ENCODE data around the gene ITGAV.

Gene ITGAV

DNA sequence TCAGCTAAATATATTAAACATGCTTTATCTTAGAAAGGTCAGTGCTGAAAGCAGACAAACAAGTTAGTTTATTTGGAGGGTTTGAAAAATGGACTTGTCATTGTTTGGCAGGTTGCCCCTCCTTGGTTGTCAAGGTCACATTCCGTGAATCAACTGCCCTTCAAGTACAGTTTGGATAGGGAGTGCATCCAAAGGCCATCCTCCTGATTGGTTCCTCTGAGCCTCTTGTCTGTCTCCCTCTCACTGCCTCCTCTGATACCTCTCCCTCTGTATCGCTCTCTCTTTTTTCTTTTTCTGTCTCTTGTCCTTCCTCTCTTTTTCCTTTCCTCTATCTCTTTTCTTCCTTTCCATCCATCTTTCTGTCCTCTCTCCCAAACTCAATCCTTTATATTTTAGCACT, 5.4 kb downstream of the ITGAV start:
- H3K4me1 ChIP-seq (ENCODE audit: insufficient read depth, low read length) = peaks cover 37% of the 10 kb centered on the region
- no peak overlapping the region for H3K27ac ChIP-seq (ENCODE audit: low read length)

GRCh38 chr2:186599186-186599778, 9.4 kb downstream of the ITGAV start:
- Histone ChIP-seq H3K27me3 (ENCODE audit: insufficient read depth, low read length) (no peaks in the 10 kb centered on the region), H3K4me1 (ENCODE audit: insufficient read depth, low read length) (peaks cover 28% of the 10 kb centered on the region), H3K4me3 (ENCODE audit: low read length) (no peak overlapping the region), H3K9ac (ENCODE audit: low read depth, low read length) (no peak overlapping the region), H3K27ac (ENCODE audit: low read length) (no peak overlapping the region), H3K36me3 (ENCODE audit: insufficient read depth, low read depth, low read length) (peaks cover 12% of the 10 kb centered on the region; the same call in 1 of the 2 replicates), H3K9me3 (ENCODE audit: insufficient read depth, low read depth, low read length) (no peaks in the 10 kb centered on the region)

More for the DNA sequence above, 5.4 kb downstream of the ITGAV start:
- H3K36me3 ChIP-seq (ENCODE audit: insufficient read depth, low read depth, low read length) = no peaks in the 10 kb centered on the region
- no peak overlapping the region for H3K4me3 ChIP-seq (ENCODE audit: low read length)
- no peaks in the 10 kb centered on the region for H3K27me3 ChIP-seq (ENCODE audit: insufficient read depth, low read length)
- H3K9ac ChIP-seq (ENCODE audit: low read depth, low read length) = no peak overlapping the region
- no peaks in the 10 kb centered on the region for H3K9me3 ChIP-seq (ENCODE audit: insufficient read depth, low read depth, low read length)

- H3K9me3 ChIP-seq (ENCODE audit: insufficient read depth, low read depth, low read length) = no peaks in the 10 kb centered on the region
- no peak overlapping the region for H3K9ac ChIP-seq (ENCODE audit: low read depth, low read length)
- no peaks in the 10 kb centered on the region for H3K27me3 ChIP-seq (ENCODE audit: insufficient read depth, low read length)
- no peak overlapping the region for H3K4me3 ChIP-seq (ENCODE audit: low read length)
- H3K4me1 ChIP-seq (ENCODE audit: insufficient read depth, low read length) = peaks cover 19% of the 10 kb centered on the region; the same call in 1 of the 2 replicates
- peaks cover 16% of the 10 kb centered on the region for H3K36me3 ChIP-seq (ENCODE audit: insufficient read depth, low read depth, low read length)
- H3K27ac ChIP-seq (ENCODE audit: low read length) = no peak overlapping the region
Measured at GRCh38 chr2:186603286-186603685, 13.4 kb downstream of the ITGAV start.

GRCh38 chr2:186605041-186605440, 15.2 kb downstream of the ITGAV start:
- Histone ChIP-seq H3K36me3 (ENCODE audit: insufficient read depth, low read depth, low read length) (peaks cover 16% of the 10 kb centered on the region), H3K9ac (ENCODE audit: low read depth, low read length) (no peak overlapping the region), H3K27ac (ENCODE audit: low read length) (no peak overlapping the region)

DNA sequence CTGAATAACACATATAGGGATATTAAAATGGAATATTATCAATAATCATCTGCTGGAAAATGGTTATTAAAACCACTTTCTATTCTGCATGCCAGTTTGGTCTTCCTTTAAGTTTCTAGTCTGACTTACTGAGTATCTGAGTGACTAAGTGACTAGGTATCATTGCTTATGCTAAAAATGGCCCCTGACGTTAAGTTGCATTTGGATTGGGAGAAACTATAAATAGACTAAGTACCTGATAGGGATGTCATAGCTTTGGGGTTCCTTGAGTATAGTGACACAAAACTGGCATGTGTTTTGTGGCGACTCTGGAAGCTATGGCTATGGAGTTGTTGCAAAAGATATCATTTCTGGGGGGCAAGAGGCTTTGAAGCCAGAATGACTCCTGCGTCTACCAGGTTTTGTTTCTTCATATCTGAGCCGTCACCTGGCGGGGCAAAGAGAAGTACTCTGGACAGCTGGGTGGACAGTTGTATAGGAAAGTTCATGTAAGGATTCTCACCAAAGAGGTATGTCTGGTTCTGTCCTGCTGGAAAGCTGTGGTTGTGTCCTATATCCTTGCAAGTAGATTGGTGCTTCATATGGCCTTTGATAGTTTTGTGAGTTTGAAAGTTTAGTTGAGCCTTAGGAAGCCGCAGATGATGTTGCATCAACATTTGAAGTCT, 17.9 kb downstream of the ITGAV start:
- H3K4me1 ChIP-seq (ENCODE audit: insufficient read depth, low read length) = peaks cover 3% of the 10 kb centered on the region; the same call in 1 of the 2 replicates

More at GRCh38 chr2:186605041-186605440, 15.2 kb downstream of the ITGAV start:
- H3K4me3 ChIP-seq (ENCODE audit: low read length) = no peak overlapping the region
- H3K4me1 ChIP-seq (ENCODE audit: insufficient read depth, low read length) = peaks cover 6% of the 10 kb centered on the region; the same call in 1 of the 2 replicates
- no peaks in the 10 kb centered on the region for H3K27me3 ChIP-seq (ENCODE audit: insufficient read depth, low read length)
- no peaks in the 10 kb centered on the region for H3K9me3 ChIP-seq (ENCODE audit: insufficient read depth, low read depth, low read length)

GRCh38 chr2:186610785-186611184, 20.9 kb downstream of the ITGAV start:
- Histone ChIP-seq H3K9ac (ENCODE audit: low read depth, low read length) (no peak overlapping the region), H3K4me1 (ENCODE audit: insufficient read depth, low read length) (no peaks in the 10 kb centered on the region), H3K27ac (ENCODE audit: low read length) (no peak overlapping the region), H3K9me3 (ENCODE audit: insufficient read depth, low read depth, low read length) (no peaks in the 10 kb centered on the region), H3K36me3 (ENCODE audit: insufficient read depth, low read depth, low read length) (no peaks in the 10 kb centered on the region; the same call in 1 of the 2 replicates), H3K4me3 (ENCODE audit: low read length) (no peak overlapping the region), H3K27me3 (ENCODE audit: insufficient read depth, low read length) (no peaks in the 10 kb centered on the region)

More for the DNA sequence above, 17.9 kb downstream of the ITGAV start:
- H3K27me3 ChIP-seq (ENCODE audit: insufficient read depth, low read length) = no peaks in the 10 kb centered on the region
- H3K36me3 ChIP-seq (ENCODE audit: insufficient read depth, low read depth, low read length) = peaks cover 11% of the 10 kb centered on the region
- H3K9ac ChIP-seq (ENCODE audit: low read depth, low read length) = no peak overlapping the region
- no peak overlapping the region for H3K4me3 ChIP-seq (ENCODE audit: low read length)
- H3K27ac ChIP-seq (ENCODE audit: low read length) = no peak overlapping the region
- H3K9me3 ChIP-seq (ENCODE audit: insufficient read depth, low read depth, low read length) = no peaks in the 10 kb centered on the region

GRCh38 chr2:186611526-186611925, 21.7 kb downstream of the ITGAV start:
- H3K4me1 ChIP-seq (ENCODE audit: insufficient read depth, low read length) = no peaks in the 10 kb centered on the region
- H3K36me3 ChIP-seq (ENCODE audit: insufficient read depth, low read depth, low read length) = no peaks in the 10 kb centered on the region; the same call in 1 of the 2 replicates

DNA sequence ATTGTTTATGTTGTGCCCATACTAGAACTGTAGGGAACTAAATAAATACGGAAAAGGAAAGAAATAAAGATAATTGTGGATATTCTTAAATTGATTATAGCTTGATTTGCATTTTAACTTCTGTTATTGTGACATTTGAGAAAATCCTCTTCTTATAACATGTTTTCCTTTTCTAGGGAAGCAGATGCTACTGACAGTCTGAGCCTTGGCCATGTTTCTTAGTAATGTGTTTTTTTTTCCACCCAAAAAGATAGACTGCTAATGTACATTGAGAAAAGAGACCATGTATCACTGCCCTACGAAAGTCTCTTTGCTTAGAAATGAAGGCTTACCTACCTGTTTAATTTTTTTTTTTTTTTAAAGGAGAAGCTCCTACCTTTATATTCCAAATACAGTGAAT, 22.2 kb downstream of the ITGAV start:
- H3K4me1 ChIP-seq (ENCODE audit: insufficient read depth, low read length) = no peaks in the 10 kb centered on the region
- H3K4me3 ChIP-seq (ENCODE audit: low read length) = no peak overlapping the region
- no peak overlapping the region for H3K9ac ChIP-seq (ENCODE audit: low read depth, low read length)
- no peaks in the 10 kb centered on the region for H3K27me3 ChIP-seq (ENCODE audit: insufficient read depth, low read length)
- no peaks in the 10 kb centered on the region; the same call in 1 of the 2 replicates for H3K36me3 ChIP-seq (ENCODE audit: insufficient read depth, low read depth, low read length)
- H3K9me3 ChIP-seq (ENCODE audit: insufficient read depth, low read depth, low read length) = no peaks in the 10 kb centered on the region
- no peak overlapping the region for H3K27ac ChIP-seq (ENCODE audit: low read length)

More at GRCh38 chr2:186611526-186611925, 21.7 kb downstream of the ITGAV start:
- H3K27ac ChIP-seq (ENCODE audit: low read length) = no peak overlapping the region
- H3K27me3 ChIP-seq (ENCODE audit: insufficient read depth, low read length) = no peaks in the 10 kb centered on the region
- no peak overlapping the region for H3K4me3 ChIP-seq (ENCODE audit: low read length)
- no peak overlapping the region for H3K9ac ChIP-seq (ENCODE audit: low read depth, low read length)
- no peaks in the 10 kb centered on the region for H3K9me3 ChIP-seq (ENCODE audit: insufficient read depth, low read depth, low read length)

DNA sequence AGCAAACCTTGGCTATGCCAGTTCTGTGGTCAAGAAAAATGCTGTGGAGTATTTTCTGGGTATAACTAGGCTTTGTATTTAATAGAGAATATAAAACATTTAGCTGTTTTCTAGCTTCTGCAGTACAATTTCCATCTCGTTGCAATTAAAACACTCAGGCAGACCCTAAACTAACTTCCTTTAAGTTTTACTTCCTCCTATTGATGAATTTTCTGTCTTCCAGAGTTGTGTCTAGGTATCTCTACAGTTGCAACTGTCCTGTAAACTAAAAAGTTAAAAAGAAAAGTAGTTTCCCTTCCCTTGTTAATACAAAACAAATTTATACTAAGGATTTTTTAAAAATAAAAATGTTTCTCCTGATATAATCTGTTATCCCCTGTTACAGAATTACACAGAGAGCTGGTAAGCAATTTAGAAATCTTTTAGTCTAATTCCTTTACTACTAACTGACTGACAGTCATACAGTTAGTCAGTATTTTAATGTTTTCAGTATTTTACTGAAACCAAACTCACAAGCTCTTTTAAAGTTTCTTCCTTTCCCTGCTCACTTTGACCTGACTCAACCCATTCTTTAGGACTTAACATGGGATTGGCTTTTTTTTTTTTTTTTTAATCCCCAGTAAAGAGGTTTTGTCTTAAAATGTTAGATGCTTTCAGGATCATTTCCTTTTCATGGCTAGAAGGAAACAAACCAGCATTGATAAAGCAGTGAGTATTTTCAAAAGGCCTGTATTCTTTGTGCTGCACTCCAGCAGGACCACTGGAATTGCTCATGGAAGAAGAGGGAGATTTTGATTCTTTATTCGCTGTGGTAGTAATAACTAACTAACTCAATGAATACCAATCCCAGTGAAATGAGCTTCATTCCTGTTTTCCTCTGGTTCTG, 22.9 kb downstream of the ITGAV start:
- Histone ChIP-seq H3K27ac (ENCODE audit: low read length) (no peak overlapping the region), H3K27me3 (ENCODE audit: insufficient read depth, low read length) (no peaks in the 10 kb centered on the region), H3K4me1 (ENCODE audit: insufficient read depth, low read length) (no peaks in the 10 kb centered on the region), H3K4me3 (ENCODE audit: low read length) (no peak overlapping the region), H3K9me3 (ENCODE audit: insufficient read depth, low read depth, low read length) (no peaks in the 10 kb centered on the region), H3K36me3 (ENCODE audit: insufficient read depth, low read depth, low read length) (no peaks in the 10 kb centered on the region; the same call in 1 of the 2 replicates), H3K9ac (ENCODE audit: low read depth, low read length) (no peak overlapping the region)

GRCh38 chr2:186614373-186614772, 24.5 kb downstream of the ITGAV start:
- Histone ChIP-seq H3K4me3 (ENCODE audit: low read length) (no peak overlapping the region), H3K9me3 (ENCODE audit: insufficient read depth, low read depth, low read length) (no peaks in the 10 kb centered on the region), H3K36me3 (ENCODE audit: insufficient read depth, low read depth, low read length) (no peaks in the 10 kb centered on the region), H3K4me1 (ENCODE audit: insufficient read depth, low read length) (no peaks in the 10 kb centered on the region), H3K27me3 (ENCODE audit: insufficient read depth, low read length) (no peaks in the 10 kb centered on the region), H3K27ac (ENCODE audit: low read length) (no peak overlapping the region), H3K9ac (ENCODE audit: low read depth, low read length) (no peak overlapping the region)

GRCh38 chr2:186617148-186617547, 27.3 kb downstream of the ITGAV start:
- Histone ChIP-seq H3K9me3 (ENCODE audit: insufficient read depth, low read depth, low read length) (no peaks in the 10 kb centered on the region), H3K36me3 (ENCODE audit: insufficient read depth, low read depth, low read length) (no peaks in the 10 kb centered on the region), H3K27ac (ENCODE audit: low read length) (no peak overlapping the region), H3K4me3 (ENCODE audit: low read length) (no peak overlapping the region), H3K9ac (ENCODE audit: low read depth, low read length) (no peak overlapping the region), H3K27me3 (ENCODE audit: insufficient read depth, low read length) (no peaks in the 10 kb centered on the region), H3K4me1 (ENCODE audit: insufficient read depth, low read length) (no peaks in the 10 kb centered on the region)
